Panc1 (cell line): Measurements from ENCODE around the gene GRID2IP. TPM values are rescaled to one million over a fixed set of nuclear protein-coding genes. Genes with fewer than 3 reads are reported as not detected.

ENCODE experiments used
- ATAC-seq: fragments of 200-7000 bp; cut with Tn5 transposase; 2 replicates; pipeline ENCODE4 v1.9.1; 2020; ENCODE audit warnings: mild to moderate bottlenecking, moderate library complexity
- BruUV-seq: library from RNA; stranded (reverse); fragments of 400-500 nt; replicated peaks from 2 replicates; lab custom pipeline; 2021; lab: Mats Ljungman, UMichigan
- CTCF ChIA-PET: fragments of 300-600 bp; sonication (Branson Sonifier 250); formaldehyde crosslinking; loops from one replicate; lab custom pipeline; 2022; ENCODE audit warnings: antibody characterized with exemption; lab: Charles Lee
- POLR2A ChIA-PET: fragments of 300-600 bp; sonication (Branson Sonifier 250); formaldehyde crosslinking; loops from one replicate; lab custom pipeline; 2022; ENCODE audit warnings: antibody characterized with exemption; lab: Charles Lee
- DNase-seq: peaks from one replicate; pipeline ENCODE4 v3.0.0-alpha.2; 2010; ENCODE audit warnings: low read depth, low spot score
- H3K27ac ChIP-seq: 2 replicates; pipeline ENCODE4 v1.5.1; 2011; ENCODE audit warnings: mild to moderate bottlenecking, low read length, inconsistent platforms
- H3K27me3 ChIP-seq: fragments of 200-500 bp; sonication (Bioruptor generic); 2 replicates; pipeline ENCODE4 v1.6.0; 2014; ENCODE audit warnings: low read length, inconsistent platforms; ENCODE audit not compliant: control insufficient read depth, insufficient read depth
- H3K36me3 ChIP-seq: fragments of 200-500 bp; sonication (Bioruptor generic); 2 replicates; pipeline ENCODE4 v1.5.1; 2014; ENCODE audit warnings: inconsistent platforms, mild to moderate bottlenecking, low read length, moderate library complexity; ENCODE audit not compliant: control insufficient read depth, insufficient read depth
- H3K4me1 ChIP-seq: 2 replicates; pipeline ENCODE4 v1.5.1; 2011; ENCODE audit warnings: inconsistent platforms, mild to moderate bottlenecking, low read length, moderate library complexity; ENCODE audit not compliant: control insufficient read depth, insufficient read depth
- H3K4me3 ChIP-seq, 2 experiments: 2 replicates each; pipeline ENCODE4 v1.5.1; 2011 to 2012; ENCODE audit warnings: low read depth in 2 of 2, low read length in 2 of 2, mild to moderate bottlenecking in 2 of 2, inconsistent platforms in 1 of 2, moderate library complexity in 1 of 2
- H3K9me3 ChIP-seq: fragments of 200-500 bp; sonication (Bioruptor generic); 2 replicates; pipeline ENCODE4 v1.5.1; 2014; ENCODE audit warnings: low read depth, mild to moderate bottlenecking, inconsistent platforms, low read length, moderate library complexity; ENCODE audit not compliant: control insufficient read depth, insufficient read depth
- POLR2AphosphoS5 ChIP-seq: IDR thresholded peaks from 2 replicates; pipeline ENCODE4 v1.6.1; 2012; ENCODE audit warnings: mild to moderate bottlenecking, low read depth, low read length, moderate library complexity
- REST ChIP-seq, 2 experiments: IDR thresholded peaks; 2 replicates each; pipeline ENCODE4 v1.6.1; 2011 to 2012; ENCODE audit warnings: low read depth in 2 of 2, control low read depth in 1 of 2, low read length in 1 of 2, mild to moderate bottlenecking in 1 of 2, moderate library complexity in 1 of 2; ENCODE audit not compliant: insufficient read depth in 1 of 2
- SIN3A ChIP-seq: IDR thresholded peaks from 2 replicates; pipeline ENCODE4 v1.6.1; 2012; ENCODE audit warnings: low read depth, mild to moderate bottlenecking, low read length, moderate library complexity, borderline replicate concordance; ENCODE audit not compliant: insufficient read depth
- TCF7L2 ChIP-seq: IDR thresholded peaks from 2 replicates; pipeline ENCODE4 v1.6.1; 2011; ENCODE audit warnings: mild to moderate bottlenecking, low read depth, low read length, inconsistent platforms
- in situ Hi-C: cut with HindIII; loops from 2 replicates; pipeline ENCODE4 v1.10.0; 2016; ENCODE audit warnings: low sequenced_read_pairs, low pct_unique_long_range_greater_than_20kb
- intact Hi-C: fragments of 100-400 bp; cut with micrococcal nuclease; formaldehyde crosslinking; loops from one replicate; pipeline ENCODE4 v1.10.0; 2022; ENCODE audit not compliant: unreplicated experiment
- total RNA-seq: library from RNA; stranded (reverse); gene quantifications from one replicate; pipeline ENCODE4 v1.2.1, GENCODE V29; 2021; ENCODE audit not compliant: unreplicated experiment
- TF ChIP-seq, protein P1 (sequence below): fragments of 450-650 bp; IDR thresholded peaks from 2 replicates; pipeline ENCODE4 v1.5.1; 2017; ENCODE audit warnings: mild to moderate bottlenecking

GRID2IP gene
- total RNA-seq, 1 experiment from 2014 or later, result 0.13 TPM

DNA sequence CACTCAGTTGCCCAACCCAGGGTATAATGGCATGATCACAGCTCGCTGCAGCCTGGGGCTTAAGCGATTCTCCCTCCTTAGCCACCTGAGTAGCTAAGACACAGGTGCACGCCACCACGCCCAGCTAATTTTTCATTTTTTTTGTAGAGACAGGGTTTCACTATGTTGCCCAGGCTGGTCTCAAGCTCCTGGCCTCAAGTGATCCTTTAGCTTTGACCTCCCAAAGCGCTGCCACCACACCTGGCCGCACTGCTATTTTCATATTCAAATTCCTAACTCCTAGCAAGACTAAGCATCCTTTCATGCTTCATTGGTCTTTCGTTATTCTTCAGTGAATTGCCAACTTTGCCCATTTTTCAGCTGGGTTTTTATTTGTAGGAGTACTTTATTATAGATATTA is 73.1 kb downstream of the GRID2IP start:
- no peak for TF ChIP-seq TCF7L2
- TF ChIP-seq REST (IDR thresholded peaks at IDR 0.05; ENCODE audit: insufficient read depth in 1 of 2, low read depth in 2 of 2, low read length in 1 of 2), result no peak
- TF ChIP-seq, protein P1, sequence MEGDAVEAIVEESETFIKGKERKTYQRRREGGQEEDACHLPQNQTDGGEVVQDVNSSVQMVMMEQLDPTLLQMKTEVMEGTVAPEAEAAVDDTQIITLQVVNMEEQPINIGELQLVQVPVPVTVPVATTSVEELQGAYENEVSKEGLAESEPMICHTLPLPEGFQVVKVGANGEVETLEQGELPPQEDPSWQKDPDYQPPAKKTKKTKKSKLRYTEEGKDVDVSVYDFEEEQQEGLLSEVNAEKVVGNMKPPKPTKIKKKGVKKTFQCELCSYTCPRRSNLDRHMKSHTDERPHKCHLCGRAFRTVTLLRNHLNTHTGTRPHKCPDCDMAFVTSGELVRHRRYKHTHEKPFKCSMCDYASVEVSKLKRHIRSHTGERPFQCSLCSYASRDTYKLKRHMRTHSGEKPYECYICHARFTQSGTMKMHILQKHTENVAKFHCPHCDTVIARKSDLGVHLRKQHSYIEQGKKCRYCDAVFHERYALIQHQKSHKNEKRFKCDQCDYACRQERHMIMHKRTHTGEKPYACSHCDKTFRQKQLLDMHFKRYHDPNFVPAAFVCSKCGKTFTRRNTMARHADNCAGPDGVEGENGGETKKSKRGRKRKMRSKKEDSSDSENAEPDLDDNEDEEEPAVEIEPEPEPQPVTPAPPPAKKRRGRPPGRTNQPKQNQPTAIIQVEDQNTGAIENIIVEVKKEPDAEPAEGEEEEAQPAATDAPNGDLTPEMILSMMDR, result no peak
- TF ChIP-seq SIN3A, result no peak
- no peak for TF ChIP-seq POLR2AphosphoS5
- no peaks in the 10 kb centered on the region for H3K9me3 ChIP-seq
- peaks cover 13% of the 10 kb centered on the region for H3K36me3 ChIP-seq
- ATAC-seq, result no peak
- no peak for DNase-seq
- ChIA-PET CTCF (no interaction called here), POLR2A (interaction anchor here (0.6 kb wide), 1 partner anchor 413 kb away, joined by 6 read pairs; no protein-coding TSS in a partner anchor)
- H3K4me1 ChIP-seq, result peaks cover 11% of the 10 kb centered on the region
- H3K4me3 ChIP-seq, result no peak overlapping the region
- no TSS peak for BruUV-seq
- no peaks in the 10 kb centered on the region for H3K27me3 ChIP-seq
- H3K27ac ChIP-seq, result no peak overlapping the region
- in situ Hi-C loops (no loop called here), intact Hi-C loops (no loop called here)

DNA sequence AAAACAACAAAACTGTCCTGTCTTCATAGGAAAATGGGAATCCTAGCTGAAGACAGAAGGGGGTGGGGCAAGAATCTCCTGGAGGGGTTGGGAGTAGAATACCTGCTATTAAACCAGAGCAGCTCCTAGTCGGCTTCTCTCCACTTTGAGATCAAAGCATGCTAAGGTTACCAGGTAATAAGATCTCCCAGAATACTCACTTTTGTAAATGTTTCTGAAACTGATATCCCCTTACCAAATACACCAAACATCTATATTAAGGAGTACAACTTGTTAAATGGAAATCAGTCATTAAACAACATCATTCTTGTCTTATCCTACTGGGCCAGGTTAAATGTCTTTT is 74.0 kb downstream of the GRID2IP start:
- no peak for ATAC-seq
- no peaks in the 10 kb centered on the region for H3K27me3 ChIP-seq
- no peak overlapping the region for H3K4me3 ChIP-seq
- peaks cover 5% of the 10 kb centered on the region for H3K4me1 ChIP-seq
- H3K36me3 ChIP-seq, result peaks cover 13% of the 10 kb centered on the region
- DNase-seq, result no peak
- ChIA-PET CTCF (no interaction called here), POLR2A (no interaction called here)
- H3K9me3 ChIP-seq, result no peaks in the 10 kb centered on the region
- intact Hi-C loops (no loop called here), in situ Hi-C loops (no loop called here)
- no peak overlapping the region for H3K27ac ChIP-seq
- TF ChIP-seq POLR2AphosphoS5, result no peak
- TF ChIP-seq, protein P1, result no peak
- no peak for TF ChIP-seq SIN3A
- TF ChIP-seq REST (IDR thresholded peaks at IDR 0.05; ENCODE audit: insufficient read depth in 1 of 2, low read depth in 2 of 2, low read length in 1 of 2), result no peak
- TF ChIP-seq TCF7L2, result no peak
- no TSS peak for BruUV-seq
